Breast epithelium (tissue), 3 donors: ENCODE measurements around the gene WDR73.

Experiments used
- CTCF ChIP-seq, 3 donors: fragments of 450-650 bp; IDR thresholded peaks; one replicate each; pipeline ENCODE4 v1.5.1; 2016 to 2017; ENCODE audit warnings: antibody characterized with exemption in 3 of 3, mild to moderate bottlenecking in 3 of 3, moderate library complexity in 3 of 3
- POLR2A ChIP-seq: fragments of 450-650 bp; IDR thresholded peaks from one replicate; pipeline ENCODE4 v1.6.1; 2016; ENCODE audit warnings: antibody characterized with exemption, mild to moderate bottlenecking, moderate library complexity
- POLR2AphosphoS5 ChIP-seq, 3 donors: sonication (generic); formaldehyde crosslinking; IDR thresholded peaks; one replicate each; pipeline ENCODE4 v1.6.1; 2017; ENCODE audit warnings: antibody characterized with exemption in 3 of 3

GRCh38 chr15:84616235-84616634, 37.8 kb downstream of the WDR73 start:
- TF ChIP-seq CTCF (IDR thresholded peaks at IDR 0.05) = no peak
- no peak for TF ChIP-seq POLR2A
- TF ChIP-seq POLR2AphosphoS5 (IDR thresholded peaks at IDR 0.05) = no peak
